ACHN (cell line): ENCODE data around the gene BHLHA15.

Experiments used
- DNase-seq: peaks from one replicate; pipeline ENCODE4 v3.0.0-alpha.2; 2015
- in situ Hi-C: cut with HindIII; loops from 2 replicates; pipeline ENCODE4 v1.10.0; 2017; ENCODE audit warnings: low sequenced_read_pairs, low pct_ligation_motif_present, low pct_unique_long_range_greater_than_20kb

Gene BHLHA15

GRCh38 chr7:98180751-98181150 lies 30.5 kb upstream of the BHLHA15 start:
- DNase-seq: no peak
- in situ Hi-C loops: no loop called here

GRCh38 chr7:98185101-98185500 lies 26.1 kb upstream of the BHLHA15 start:
- in situ Hi-C loops: no loop called here
- DNase-seq: no peak

GRCh38 chr7:98186452-98187137 lies 24.6 kb upstream of the BHLHA15 start:
- in situ Hi-C loops: no loop called here
- DNase-seq: no peak

GRCh38 chr7:98187138-98187502 lies 24.1 kb upstream of the BHLHA15 start:
- DNase-seq: no peak
- in situ Hi-C loops: no loop called here

GRCh38 chr7:98189559-98189958 lies 21.7 kb upstream of the BHLHA15 start:
- in situ Hi-C loops: no loop called here

GRCh38 chr7:98191668-98192431 lies 19.4 kb upstream of the BHLHA15 start:
- in situ Hi-C loops: no loop called here
- no peak for DNase-seq

More at GRCh38 chr7:98189559-98189958, 21.7 kb upstream of the BHLHA15 start:
- DNase-seq: no peak

- in situ Hi-C loops: no loop called here
Observed at GRCh38 chr7:98192781-98193457, 18.3 kb upstream of the BHLHA15 start.

GRCh38 chr7:98193474-98194180 lies 17.6 kb upstream of the BHLHA15 start:
- in situ Hi-C loops: no loop called here
- no peak for DNase-seq

More at GRCh38 chr7:98192781-98193457, 18.3 kb upstream of the BHLHA15 start:
- DNase-seq: no peak

GRCh38 chr7:98194186-98194585 lies 17.1 kb upstream of the BHLHA15 start:
- in situ Hi-C loops: no loop called here
- no peak for DNase-seq

GRCh38 chr7:98194672-98195457 lies 16.4 kb upstream of the BHLHA15 start:
- in situ Hi-C loops: no loop called here

GRCh38 chr7:98196706-98197605 lies 14.3 kb upstream of the BHLHA15 start:
- DNase-seq: no peak
- in situ Hi-C loops: no loop called here

More at GRCh38 chr7:98194672-98195457, 16.4 kb upstream of the BHLHA15 start:
- DNase-seq: no peak

GRCh38 chr7:98199131-98199530 lies 12.1 kb upstream of the BHLHA15 start:
- no peak for DNase-seq
- in situ Hi-C loops: no loop called here

- in situ Hi-C loops: no loop called here
- no peak for DNase-seq
Observed at GRCh38 chr7:98200364-98200763, 10.9 kb upstream of the BHLHA15 start.

- in situ Hi-C loops: no loop called here
- DNase-seq: no peak
Observed at GRCh38 chr7:98202367-98203195, 8.7 kb upstream of the BHLHA15 start.

- no peak for DNase-seq
Observed at GRCh38 chr7:98203261-98203963, 7.8 kb upstream of the BHLHA15 start.

More at GRCh38 chr7:98203261-98203963, 7.8 kb upstream of the BHLHA15 start:
- in situ Hi-C loops: no loop called here
